H9 (cell line): Measurements from ENCODE around the gene RBM44. TPM values are rescaled to one million over a fixed set of nuclear protein-coding genes. Genes with fewer than 3 reads are reported as not detected.

ENCODE experiments used
- DNase-seq: peaks from one replicate; pipeline ENCODE4 v3.0.0-alpha.2; 2017
- H2AFZ ChIP-seq: one replicate; pipeline ENCODE4 v1.6.1; 2013; ENCODE audit warnings: mild to moderate bottlenecking, low read length, control low read depth, moderate library complexity
- H2AK5ac ChIP-seq: 2 replicates; pipeline ENCODE4 v1.6.1; 2013; ENCODE audit warnings: low read length, control low read depth, mixed read lengths; ENCODE audit not compliant: insufficient read length
- H2BK120ac ChIP-seq: one replicate; pipeline ENCODE4 v1.6.1; 2013; ENCODE audit warnings: low read depth, mild to moderate bottlenecking, low read length, control low read depth, inconsistent platforms; ENCODE audit not compliant: poor library complexity, severe bottlenecking
- H2BK12ac ChIP-seq: 2 replicates; pipeline ENCODE4 v1.6.1; 2013; ENCODE audit warnings: low read length, control low read depth, mixed read lengths, low read depth; ENCODE audit not compliant: insufficient read length
- H2BK15ac ChIP-seq: 2 replicates; pipeline ENCODE4 v1.6.1; 2013; ENCODE audit warnings: low read depth, low read length, control low read depth
- H2BK20ac ChIP-seq: one replicate; pipeline ENCODE4 v1.6.1; 2013; ENCODE audit warnings: low read depth, mild to moderate bottlenecking, low read length, control low read depth, inconsistent platforms; ENCODE audit not compliant: poor library complexity, severe bottlenecking
- H2BK5ac ChIP-seq: 2 replicates; pipeline ENCODE4 v1.6.1; 2013; ENCODE audit warnings: low read length, control low read depth, mixed read lengths; ENCODE audit not compliant: insufficient read length
- H3K14ac ChIP-seq: 2 replicates; pipeline ENCODE4 v1.6.1; 2013; ENCODE audit warnings: low read length, control low read depth; ENCODE audit not compliant: insufficient read depth
- H3K18ac ChIP-seq: 2 replicates; pipeline ENCODE4 v1.6.1; 2013; ENCODE audit warnings: low read depth, mild to moderate bottlenecking, mixed read lengths, low read length, control low read depth; ENCODE audit not compliant: insufficient read length
- H3K23ac ChIP-seq: 2 replicates; pipeline ENCODE4 v1.6.1; 2013; ENCODE audit warnings: low read length, control low read depth, mixed read lengths, low read depth; ENCODE audit not compliant: insufficient read length
- H3K23me2 ChIP-seq: 2 replicates; pipeline ENCODE4 v1.6.1; 2013; ENCODE audit warnings: low read depth, mild to moderate bottlenecking, mixed read lengths, low read length, control low read depth; ENCODE audit not compliant: insufficient read length, poor library complexity, severe bottlenecking
- H3K27ac ChIP-seq: 2 replicates; pipeline ENCODE4 v1.5.1; 2013; ENCODE audit warnings: low read length, control low read depth, mixed read lengths, low read depth; ENCODE audit not compliant: insufficient read length
- H3K27me3 ChIP-seq: 2 replicates; pipeline ENCODE4 v1.6.1; 2013; ENCODE audit warnings: low read length, control low read depth, inconsistent platforms; ENCODE audit not compliant: insufficient read depth
- H3K4ac ChIP-seq: 2 replicates; pipeline ENCODE4 v1.6.1; 2013; ENCODE audit warnings: low read depth, mild to moderate bottlenecking, control low read depth, inconsistent platforms, low read length, moderate library complexity
- H3K4me1 ChIP-seq: 2 replicates; pipeline ENCODE4 v1.6.1; 2013; ENCODE audit warnings: low read length, control low read depth, inconsistent platforms; ENCODE audit not compliant: insufficient read depth
- H3K4me2 ChIP-seq: 2 replicates; pipeline ENCODE4 v1.6.1; 2013; ENCODE audit warnings: low read length, control low read depth, mixed read lengths; ENCODE audit not compliant: insufficient read length, insufficient read depth
- H3K56ac ChIP-seq: 2 replicates; pipeline ENCODE4 v1.6.1; 2013; ENCODE audit warnings: low read depth, mild to moderate bottlenecking, mixed read lengths, low read length, control low read depth; ENCODE audit not compliant: insufficient read length
- H3K79me1 ChIP-seq: 2 replicates; pipeline ENCODE4 v1.6.1; 2013; ENCODE audit warnings: low read depth, mild to moderate bottlenecking, moderate library complexity, low read length, control low read depth, inconsistent platforms; ENCODE audit not compliant: insufficient read depth, poor library complexity, severe bottlenecking
- H3K79me2 ChIP-seq: 2 replicates; pipeline ENCODE4 v1.6.1; 2013; ENCODE audit warnings: low read length, control low read depth, inconsistent platforms; ENCODE audit not compliant: insufficient read depth
- H3K9ac ChIP-seq: 2 replicates; pipeline ENCODE4 v1.6.1; 2013; ENCODE audit warnings: low read length, control low read depth, mixed read lengths; ENCODE audit not compliant: insufficient read length; ENCODE audit errors: extremely low read depth
- H3K9me3 ChIP-seq: one replicate; pipeline ENCODE4 v1.6.1; 2013; ENCODE audit warnings: low read depth, low read length, inconsistent platforms; ENCODE audit not compliant: control insufficient read depth
- H3T11ph ChIP-seq: one replicate; pipeline ENCODE4 v1.6.1; 2013; ENCODE audit warnings: mild to moderate bottlenecking, low read length, control low read depth, inconsistent platforms
- H4K20me1 ChIP-seq: one replicate; pipeline ENCODE4 v1.6.1; 2013; ENCODE audit not compliant: control insufficient read depth, insufficient read length, insufficient read depth
- H4K5ac ChIP-seq: 2 replicates; pipeline ENCODE4 v1.6.1; 2013; ENCODE audit warnings: low read depth, mild to moderate bottlenecking, mixed read lengths, low read length, control low read depth; ENCODE audit not compliant: insufficient read length
- H4K8ac ChIP-seq: replicated peaks from 2 replicates; pipeline ENCODE4 v1.6.1; 2013; ENCODE audit warnings: low read length, control low read depth, mixed read lengths, low read depth; ENCODE audit not compliant: insufficient read length
- H4K91ac ChIP-seq: 2 replicates; pipeline ENCODE4 v1.6.1; 2013; ENCODE audit warnings: low read depth, mild to moderate bottlenecking, moderate library complexity, mixed read lengths, low read length, control low read depth; ENCODE audit not compliant: insufficient read length
- H3K27ac Mint-ChIP-seq, 3 experiments: 2 replicates in 2 of 3; 3 replicates in 1 of 3; pipeline ENCODE4 v1.8.0; 2020 to 2021; ENCODE audit warnings: mixed read lengths in 3 of 3, mild to moderate bottlenecking in 1 of 3, moderate library complexity in 1 of 3
- H3K27me3 Mint-ChIP-seq: 2 replicates; pipeline ENCODE4 v1.8.0; 2021; ENCODE audit warnings: low read depth, mild to moderate bottlenecking, moderate library complexity, mixed read lengths
- H3K36me3 Mint-ChIP-seq, 3 experiments: 2 replicates in 2 of 3; 3 replicates in 1 of 3; pipeline ENCODE4 v1.8.0; 2020 to 2021; ENCODE audit warnings: low read depth in 3 of 3, mixed read lengths in 3 of 3; ENCODE audit not compliant: insufficient read depth in 1 of 3
- H3K4me1 Mint-ChIP-seq, 2 experiments: 2 replicates each; pipeline ENCODE4 v1.8.0; 2020; ENCODE audit warnings: mixed read lengths in 2 of 2
- H3K4me3 Mint-ChIP-seq, 2 experiments: 2 replicates in 1 of 2; 3 replicates in 1 of 2; pipeline ENCODE4 v1.8.0; 2020 to 2021; ENCODE audit warnings: mild to moderate bottlenecking in 2 of 2, mixed read lengths in 2 of 2, moderate library complexity in 1 of 2
- H3K9me3 Mint-ChIP-seq, 2 experiments: 2 replicates in 1 of 2; 3 replicates in 1 of 2; pipeline ENCODE4 v1.8.0; 2020; ENCODE audit warnings: mild to moderate bottlenecking in 2 of 2, mixed read lengths in 2 of 2, moderate library complexity in 1 of 2
- WGBS: extraction: QIAGEN DNeasy Blood & Tissue Kit; methylation state at CpG from one replicate; pipeline ENCODE4 v1.1.7; 2013; ENCODE audit warnings: missing lambda C conversion rate, low lambda C conversion rate, mixed read lengths; ENCODE audit not compliant: insufficient read length; ENCODE audit errors: extremely low coverage; 5-methylcytosine and 5-hydroxymethylcytosine counted together
- total RNA-seq: library from RNA; stranded (reverse); gene quantifications from 2 replicates; pipeline ENCODE4 v1.2.1, GENCODE V29; 2021
- TF ChIP-seq, protein P1 (sequence below): fragments of 200-600 bp; sonication (generic); conservative IDR thresholded peaks from 3 replicates; pipeline ENCODE4 v1.8.0; 2021; ENCODE audit warnings: antibody characterized with exemption, mild to moderate bottlenecking

Gene RBM44
- total RNA-seq, 1 experiment from 2014 or later = 0.15 TPM

DNA sequence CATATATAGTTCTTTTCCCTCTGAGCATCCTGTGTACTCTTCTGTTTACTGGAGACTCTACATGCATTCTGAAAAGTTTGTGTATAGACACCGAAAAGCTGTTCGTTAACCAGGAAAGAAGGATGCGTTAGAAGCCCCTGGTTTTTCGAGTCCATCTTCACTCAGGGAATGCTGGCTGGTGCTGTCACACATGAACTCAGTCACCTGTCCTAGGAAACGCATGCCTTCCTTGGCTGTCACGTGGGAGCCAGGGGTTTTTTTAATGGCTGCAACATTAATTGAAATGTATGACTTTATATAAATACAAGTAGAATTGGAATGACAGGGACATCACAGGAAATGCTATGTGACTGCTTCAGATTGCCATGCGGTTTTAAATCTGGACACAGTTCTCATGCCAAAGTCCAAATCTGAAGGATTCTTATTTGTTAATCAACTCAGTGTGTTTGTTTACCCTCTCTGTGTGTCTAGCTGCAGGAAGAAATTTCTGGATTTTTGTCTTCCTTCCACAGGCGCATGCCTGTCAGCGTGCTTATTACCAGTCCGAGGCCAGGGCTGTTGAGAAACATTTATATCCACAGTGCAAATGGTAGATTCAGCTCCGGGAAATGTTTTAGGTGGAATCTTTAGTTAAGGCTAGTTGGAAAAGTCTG is 63.4 kb downstream of the RBM44 start:
- Histone ChIP-seq H4K20me1 (no peaks in the 10 kb centered on the region), H2AFZ (no peak overlapping the region), H2BK5ac (no peak overlapping the region), H4K8ac (no peak overlapping the region), H3K4me2 (no peak overlapping the region), H3K27me3 (peaks cover 9% of the 10 kb centered on the region; the same call in 1 of the 2 replicates), H3T11ph (no peak overlapping the region), H3K23me2 (peaks cover 6% of the 10 kb centered on the region), H3K9ac (no peak overlapping the region), H3K18ac (no peak overlapping the region), H3K23ac (no peak overlapping the region), H3K56ac (no peak overlapping the region), H2BK120ac (no peak overlapping the region), H3K4me1 (no peaks in the 10 kb centered on the region; the same call in 1 of the 2 replicates), H2AK5ac (no peak overlapping the region), H2BK12ac (no peak overlapping the region), H3K79me1 (no peaks in the 10 kb centered on the region), H3K79me2 (no peaks in the 10 kb centered on the region), H2BK20ac (no peak overlapping the region), H3K27ac (no peak overlapping the region), H3K4ac (no peak overlapping the region), H4K91ac (no peak overlapping the region), H3K9me3 (no peaks in the 10 kb centered on the region), H4K5ac (no peak overlapping the region), H3K14ac (no peak overlapping the region), H2BK15ac (no peak overlapping the region)
- no CpG with 5 or more reads among the region's 11 CpGs for WGBS
- peaks cover 24 to 31% of the 10 kb centered on the region in 2 experiments for H3K4me1 Mint-ChIP-seq
- H3K27me3 Mint-ChIP-seq = peaks cover 50% of the 10 kb centered on the region
- peaks cover 0 to 2% (median 0%) of the 10 kb centered on the region in 3 experiments; a peak in 1 of 7 replicates for H3K36me3 Mint-ChIP-seq
- H3K9me3 Mint-ChIP-seq = no peaks in the 10 kb centered on the region
- H3K4me3 Mint-ChIP-seq = no peak overlapping the region
- H3K27ac Mint-ChIP-seq = no peak overlapping the region
- DNase-seq = no peak
- TF ChIP-seq, protein P1, sequence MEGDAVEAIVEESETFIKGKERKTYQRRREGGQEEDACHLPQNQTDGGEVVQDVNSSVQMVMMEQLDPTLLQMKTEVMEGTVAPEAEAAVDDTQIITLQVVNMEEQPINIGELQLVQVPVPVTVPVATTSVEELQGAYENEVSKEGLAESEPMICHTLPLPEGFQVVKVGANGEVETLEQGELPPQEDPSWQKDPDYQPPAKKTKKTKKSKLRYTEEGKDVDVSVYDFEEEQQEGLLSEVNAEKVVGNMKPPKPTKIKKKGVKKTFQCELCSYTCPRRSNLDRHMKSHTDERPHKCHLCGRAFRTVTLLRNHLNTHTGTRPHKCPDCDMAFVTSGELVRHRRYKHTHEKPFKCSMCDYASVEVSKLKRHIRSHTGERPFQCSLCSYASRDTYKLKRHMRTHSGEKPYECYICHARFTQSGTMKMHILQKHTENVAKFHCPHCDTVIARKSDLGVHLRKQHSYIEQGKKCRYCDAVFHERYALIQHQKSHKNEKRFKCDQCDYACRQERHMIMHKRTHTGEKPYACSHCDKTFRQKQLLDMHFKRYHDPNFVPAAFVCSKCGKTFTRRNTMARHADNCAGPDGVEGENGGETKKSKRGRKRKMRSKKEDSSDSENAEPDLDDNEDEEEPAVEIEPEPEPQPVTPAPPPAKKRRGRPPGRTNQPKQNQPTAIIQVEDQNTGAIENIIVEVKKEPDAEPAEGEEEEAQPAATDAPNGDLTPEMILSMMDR = no peak
